OCI-LY3 (cell line): ENCODE results near the gene GFOD1.

Source experiments
- CTCF ChIP-seq: fragments of 200-600, 300-600 bp; sonication (generic); IDR thresholded peaks from 2 replicates; pipeline ENCODE4 v1.5.1; 2014; ENCODE audit warnings: antibody characterized with exemption, low read length, low read depth
- EZH2phosphoT487 ChIP-seq: fragments of 200-600 bp; shearing (Covaris generic); IDR thresholded peaks from 2 replicates; pipeline ENCODE4 v1.6.1; 2018; ENCODE audit warnings: antibody characterized with exemption, mixed run types, low read depth

GRCh38 chr6:13511913-13512717, 24.7 kb upstream of the GFOD1 start:
- TF ChIP-seq CTCF (no peak), EZH2phosphoT487 (no peak)
